Liver (tissue), 3 donors: ENCODE results near the gene ABHD2.

Experiments
- ATF3 ChIP-seq: IDR thresholded peaks from 2 replicates; pipeline ENCODE4 v1.6.1; 2016; ENCODE audit warnings: antibody characterized with exemption
- CTCF ChIP-seq: fragments of 150-350 bp; IDR thresholded peaks from 2 replicates; pipeline ENCODE4 v1.5.1; 2017; ENCODE audit warnings: improper control_type of control experiment, low read depth, low read length; ENCODE audit not compliant: missing input control
- EGR1 ChIP-seq, 2 donors: IDR thresholded peaks; 2 replicates each; pipeline ENCODE4 v1.6.1; 2016 to 2018; ENCODE audit warnings: antibody characterized with exemption in 2 of 2, low read depth in 2 of 2
- FOXA2 ChIP-seq: IDR thresholded peaks from 2 replicates; pipeline ENCODE4 v1.6.1; 2016; ENCODE audit warnings: antibody characterized with exemption
- MAX ChIP-seq: IDR thresholded peaks from 2 replicates; pipeline ENCODE4 v1.6.1; 2016; ENCODE audit warnings: antibody characterized with exemption
- RAD21 ChIP-seq, 2 donors: IDR thresholded peaks; 2 replicates each; pipeline ENCODE4 v1.6.1; 2016; ENCODE audit warnings: antibody characterized with exemption in 2 of 2, mild to moderate bottlenecking in 2 of 2
- REST ChIP-seq: IDR thresholded peaks from 2 replicates; pipeline ENCODE4 v1.6.1; 2016; ENCODE audit warnings: antibody characterized with exemption, mild to moderate bottlenecking
- SP1 ChIP-seq: IDR thresholded peaks from 2 replicates; pipeline ENCODE4 v1.6.1; 2018; ENCODE audit warnings: antibody characterized with exemption, mild to moderate bottlenecking
- TAF1 ChIP-seq: conservative IDR thresholded peaks from 2 replicates; pipeline ENCODE4 v1.6.1; 2016; ENCODE audit warnings: antibody characterized with exemption, mild to moderate bottlenecking
- ZBTB33 ChIP-seq: IDR thresholded peaks from 2 replicates; pipeline ENCODE4 v1.6.1; 2016; ENCODE audit warnings: antibody characterized with exemption
- donor health status: healthy.
- donor health status: healthy.

GRCh38 chr15:89068325-89068784, 19.9 kb upstream of the ABHD2 start:
- no peak for TF ChIP-seq MAX
- TF ChIP-seq CTCF: no peak
- no peak for TF ChIP-seq SP1
- no peak for TF ChIP-seq EGR1 (IDR thresholded peaks at IDR 0.05; ENCODE audit: low read depth in 2 of 2)
- no peak for TF ChIP-seq ZBTB33
- TF ChIP-seq REST: no peak
- TF ChIP-seq RAD21 (IDR thresholded peaks at IDR 0.05): no peak
- TF ChIP-seq TAF1: no peak
- TF ChIP-seq FOXA2: no peak
- no peak for TF ChIP-seq ATF3
